Measurements from ENCODE around the gene DNAI7.

DNA sequence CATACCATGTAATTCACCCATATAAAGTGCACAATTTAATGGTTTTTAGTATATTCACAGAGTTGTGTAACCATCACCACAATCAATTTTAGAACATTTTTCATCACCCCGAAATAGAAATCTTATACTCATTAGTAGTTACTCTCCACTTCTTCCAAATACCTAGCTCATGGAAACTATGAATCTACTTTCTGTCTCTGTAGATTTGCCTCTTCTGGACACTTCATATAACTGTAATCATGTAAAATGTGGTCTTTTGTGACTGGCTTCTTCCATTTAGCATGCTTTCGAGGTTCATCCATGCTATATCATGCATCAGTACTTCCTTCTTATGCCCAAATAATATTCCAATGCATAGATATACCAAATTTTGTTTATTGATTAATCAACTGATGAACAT is 10.8 kb downstream of the DNAI7 start:
- TF ChIP-seq, protein P1, sequence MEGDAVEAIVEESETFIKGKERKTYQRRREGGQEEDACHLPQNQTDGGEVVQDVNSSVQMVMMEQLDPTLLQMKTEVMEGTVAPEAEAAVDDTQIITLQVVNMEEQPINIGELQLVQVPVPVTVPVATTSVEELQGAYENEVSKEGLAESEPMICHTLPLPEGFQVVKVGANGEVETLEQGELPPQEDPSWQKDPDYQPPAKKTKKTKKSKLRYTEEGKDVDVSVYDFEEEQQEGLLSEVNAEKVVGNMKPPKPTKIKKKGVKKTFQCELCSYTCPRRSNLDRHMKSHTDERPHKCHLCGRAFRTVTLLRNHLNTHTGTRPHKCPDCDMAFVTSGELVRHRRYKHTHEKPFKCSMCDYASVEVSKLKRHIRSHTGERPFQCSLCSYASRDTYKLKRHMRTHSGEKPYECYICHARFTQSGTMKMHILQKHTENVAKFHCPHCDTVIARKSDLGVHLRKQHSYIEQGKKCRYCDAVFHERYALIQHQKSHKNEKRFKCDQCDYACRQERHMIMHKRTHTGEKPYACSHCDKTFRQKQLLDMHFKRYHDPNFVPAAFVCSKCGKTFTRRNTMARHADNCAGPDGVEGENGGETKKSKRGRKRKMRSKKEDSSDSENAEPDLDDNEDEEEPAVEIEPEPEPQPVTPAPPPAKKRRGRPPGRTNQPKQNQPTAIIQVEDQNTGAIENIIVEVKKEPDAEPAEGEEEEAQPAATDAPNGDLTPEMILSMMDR (IDR thresholded peaks at IDR 0.05), result no peak
- TF ChIP-seq REST (IDR thresholded peaks at IDR 0.05; ENCODE audit: insufficient read depth in 1 of 2, low read depth in 2 of 2, low read length in 1 of 2) (no peak), TCF7L2 (IDR thresholded peaks at IDR 0.05; ENCODE audit: low read depth, low read length) (no peak)
